LNCaP clone FGC (cell line): Measurements from ENCODE around the gene SYPL1.

Experiments
- DNase-seq: peaks from one replicate; pipeline ENCODE4 v3.0.0-alpha.2; 2011; ENCODE audit warnings: low read depth
- H3K4me3 ChIP-seq: 2 replicates; pipeline ENCODE4 v1.5.1; 2011; ENCODE audit warnings: mild to moderate bottlenecking, low read depth, low read length, control low read depth
- TF ChIP-seq, protein P1 (sequence below): IDR thresholded peaks from 2 replicates; pipeline ENCODE4 v1.5.1; 2012; ENCODE audit warnings: mild to moderate bottlenecking; ENCODE audit not compliant: control insufficient read depth, insufficient read depth; ENCODE audit errors: extremely low read depth

The SYPL1 gene

DNA sequence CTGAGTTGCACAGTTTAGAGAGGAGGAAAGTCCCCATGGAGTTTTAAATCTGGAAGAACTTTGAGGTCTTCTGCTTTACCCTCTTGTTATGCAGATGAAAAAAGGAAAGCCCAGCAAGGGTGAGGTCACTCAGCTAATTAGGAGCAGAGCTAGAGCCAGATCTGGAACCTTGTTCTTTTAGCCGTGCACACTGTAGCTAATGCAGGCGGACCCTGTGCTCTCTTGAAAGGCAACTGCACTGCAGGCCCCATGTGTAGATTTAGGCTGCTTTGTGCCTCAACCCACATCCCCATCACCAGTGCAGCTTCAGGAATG, 63.4 kb downstream of the SYPL1 start:
- H3K4me3 ChIP-seq, result no peak overlapping the region
- no peak for DNase-seq
- TF ChIP-seq, protein P1, sequence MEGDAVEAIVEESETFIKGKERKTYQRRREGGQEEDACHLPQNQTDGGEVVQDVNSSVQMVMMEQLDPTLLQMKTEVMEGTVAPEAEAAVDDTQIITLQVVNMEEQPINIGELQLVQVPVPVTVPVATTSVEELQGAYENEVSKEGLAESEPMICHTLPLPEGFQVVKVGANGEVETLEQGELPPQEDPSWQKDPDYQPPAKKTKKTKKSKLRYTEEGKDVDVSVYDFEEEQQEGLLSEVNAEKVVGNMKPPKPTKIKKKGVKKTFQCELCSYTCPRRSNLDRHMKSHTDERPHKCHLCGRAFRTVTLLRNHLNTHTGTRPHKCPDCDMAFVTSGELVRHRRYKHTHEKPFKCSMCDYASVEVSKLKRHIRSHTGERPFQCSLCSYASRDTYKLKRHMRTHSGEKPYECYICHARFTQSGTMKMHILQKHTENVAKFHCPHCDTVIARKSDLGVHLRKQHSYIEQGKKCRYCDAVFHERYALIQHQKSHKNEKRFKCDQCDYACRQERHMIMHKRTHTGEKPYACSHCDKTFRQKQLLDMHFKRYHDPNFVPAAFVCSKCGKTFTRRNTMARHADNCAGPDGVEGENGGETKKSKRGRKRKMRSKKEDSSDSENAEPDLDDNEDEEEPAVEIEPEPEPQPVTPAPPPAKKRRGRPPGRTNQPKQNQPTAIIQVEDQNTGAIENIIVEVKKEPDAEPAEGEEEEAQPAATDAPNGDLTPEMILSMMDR, result no peak

- TF ChIP-seq, protein P1, result no peak
- no peak overlapping the region for H3K4me3 ChIP-seq
- DNase-seq, result no peak
Measured at GRCh38 chr7:106047818-106048705, 64.0 kb downstream of the SYPL1 start.

GRCh38 chr7:106047184-106047583, 64.9 kb downstream of the SYPL1 start:
- no peak overlapping the region for H3K4me3 ChIP-seq
- TF ChIP-seq, protein P1, result no peak
- no peak for DNase-seq

GRCh38 chr7:106045586-106045985, 66.5 kb downstream of the SYPL1 start:
- H3K4me3 ChIP-seq, result no peak overlapping the region
- no peak for DNase-seq
- TF ChIP-seq, protein P1, result no peak

DNA sequence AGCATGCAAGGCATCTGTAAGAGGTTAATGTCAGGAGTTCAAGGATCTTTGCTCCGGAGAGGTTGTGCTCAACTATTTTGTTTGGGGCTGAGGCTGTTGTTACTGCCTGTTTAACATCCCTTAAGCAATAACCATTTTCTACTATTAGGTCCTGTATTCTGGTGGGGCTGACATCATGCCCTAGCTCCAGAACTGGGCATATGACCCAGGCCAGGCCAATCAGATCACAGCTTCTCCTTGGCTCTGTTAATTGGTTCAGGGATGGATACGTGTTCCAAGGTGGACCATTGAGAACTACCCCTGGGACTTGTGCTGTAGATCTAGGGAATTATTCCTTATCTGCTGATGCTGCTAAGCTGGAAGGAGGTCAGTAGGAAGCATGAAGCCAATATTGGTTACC, 67.0 kb downstream of the SYPL1 start:
- TF ChIP-seq, protein P1, result no peak
- no peak overlapping the region for H3K4me3 ChIP-seq
- no peak for DNase-seq

DNA sequence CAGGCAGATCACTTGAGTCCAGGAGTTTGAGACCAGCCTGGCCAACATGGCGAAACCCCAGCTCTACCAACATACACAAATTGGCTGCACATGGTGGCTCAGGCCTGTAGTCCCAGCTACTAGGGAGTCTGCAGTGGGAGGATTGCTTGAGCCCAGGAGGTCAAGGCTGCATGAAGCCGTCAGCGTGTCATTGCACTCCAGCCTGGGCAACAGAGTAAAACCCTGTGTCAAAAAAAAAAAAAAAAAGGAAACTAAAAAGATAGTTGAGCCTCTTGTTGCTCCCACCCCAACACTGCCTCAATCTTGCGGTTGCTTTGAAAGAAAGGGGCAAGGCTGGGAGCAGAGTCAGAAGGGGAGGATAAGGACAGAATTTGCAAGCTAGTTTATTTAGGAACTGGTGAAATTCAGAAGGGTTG, 69.9 kb downstream of the SYPL1 start:
- no peak for DNase-seq
- H3K4me3 ChIP-seq, result no peak overlapping the region
- TF ChIP-seq, protein P1, result no peak
